ENCODE data around the gene SLC25A41. TPM values are rescaled to one million over a fixed set of nuclear protein-coding genes. Genes with fewer than 3 reads are reported as not detected.

Gene SLC25A41
- total and polyA plus RNA-seq, 2 of the 8 experiments (the other 6 are each of a cell fraction or from before 2014, with no cell fraction given), result 0.50 TPM; not detected in 1

- TF ChIP-seq RBBP5 (IDR thresholded peaks at IDR 0.05; ENCODE audit: borderline replicate concordance, low read depth, low read length) (no peak), CHD7 (IDR thresholded peaks at IDR 0.05; ENCODE audit: insufficient replicate concordance, low read length) (no peak), RAD21 (IDR thresholded peaks at IDR 0.05 in 1 of 2, conservative IDR thresholded peaks at IDR 0.05 in 1 of 2; ENCODE audit: low read depth in 2 of 2, low read length in 2 of 2) (no peak; a peak in 1 of 4 replicates), TAF7 (optimal IDR thresholded peaks at IDR 0.05; ENCODE audit: borderline replicate concordance, low read depth, low read length) (peak; percentile 50), EGR1 (IDR thresholded peaks at IDR 0.05; ENCODE audit: borderline replicate concordance, low read depth, low read length) (no peak), CHD2 (IDR thresholded peaks at IDR 0.05; ENCODE audit: low read length) (no peak)
These were observed 30.7 kb upstream of the SLC25A41 start, which contains the start of gene CRB3 (continued) for GRCh38 chr19:6464070-6464873.

All from H1 (cell line).